Breast epithelium (tissue), 3 donors: ENCODE results near the gene LRRC74B.

Source experiments
- POLR2A ChIP-seq: fragments of 450-650 bp; IDR thresholded peaks from one replicate; pipeline ENCODE4 v1.6.1; 2016; ENCODE audit warnings: antibody characterized with exemption, mild to moderate bottlenecking, moderate library complexity
- POLR2AphosphoS5 ChIP-seq, 3 donors: sonication (generic); formaldehyde crosslinking; IDR thresholded peaks; one replicate each; pipeline ENCODE4 v1.6.1; 2017; ENCODE audit warnings: antibody characterized with exemption in 3 of 3

- TF ChIP-seq POLR2AphosphoS5 (IDR thresholded peaks at IDR 0.05) (no peak), POLR2A (no peak)
Observed at GRCh38 chr22:21073023-21073422, 27.3 kb downstream of the LRRC74B start.
